GM18858 (cell line): ENCODE measurements around the gene MUC4.
"Not testable (repeated sequence)": the region's sequence is repeated elsewhere in the genome, so short reads cannot be mapped to it uniquely, and the experiment has no call there.

ENCODE experiments used
- ATAC-seq: cut with Tn5 transposase; IDR thresholded peaks from one replicate; pipeline ENCODE4 v1.9.1; 2021; ENCODE audit not compliant: unreplicated experiment

MUC4 gene

DNA sequence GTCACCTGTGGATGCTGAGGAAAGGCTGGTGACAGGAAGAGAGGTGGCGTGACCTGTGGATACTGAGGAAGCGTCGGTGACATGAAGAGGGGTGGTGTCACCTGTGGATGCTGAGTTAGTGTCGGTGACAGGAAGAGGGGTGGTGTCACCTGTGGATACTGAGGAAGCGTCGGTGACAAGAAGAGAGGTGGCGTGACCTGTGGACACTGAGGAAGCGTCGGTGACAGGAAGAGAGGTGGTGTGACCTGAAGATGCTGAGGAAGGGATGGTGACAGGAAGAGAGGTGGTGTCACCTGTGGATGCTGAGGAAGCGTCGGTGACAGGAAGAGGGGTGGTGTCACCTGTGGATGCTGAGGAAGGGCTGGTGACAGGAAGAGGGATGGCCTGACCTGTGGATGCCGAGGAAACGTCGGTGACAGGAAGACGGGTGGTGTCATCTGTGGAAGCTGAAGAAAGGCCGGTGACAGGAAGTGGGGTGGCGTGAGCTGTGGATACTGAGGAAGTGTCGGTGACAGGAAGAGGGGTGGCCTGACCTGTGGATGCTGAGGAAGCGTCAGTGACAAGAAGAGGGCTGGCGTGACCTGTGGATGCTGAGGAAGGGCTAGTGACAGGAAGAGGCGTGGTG is 25.8 kb downstream of the MUC4 start:
- not testable (repeated sequence) for ATAC-seq

DNA sequence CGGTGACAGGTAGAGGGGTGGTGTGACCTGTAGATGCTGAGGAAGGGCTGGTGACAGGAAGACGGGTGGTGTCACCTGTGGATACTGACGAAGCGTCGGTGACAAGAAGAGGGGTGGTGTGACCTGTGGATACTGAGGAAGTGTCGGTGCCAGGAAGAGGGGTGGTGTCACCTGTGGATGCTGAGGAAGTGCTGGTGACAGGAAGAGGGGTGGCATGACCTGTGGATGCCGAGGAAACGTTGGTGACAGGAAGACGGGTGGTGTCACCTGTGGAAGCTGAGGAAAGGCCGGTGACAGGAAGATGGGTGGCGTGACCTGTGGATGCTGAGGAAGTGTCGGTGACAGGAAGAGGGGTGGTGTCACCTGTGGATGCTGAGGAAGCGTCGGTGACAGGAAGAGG is 27.7 kb downstream of the MUC4 start:
- not testable (repeated sequence) for ATAC-seq

- ATAC-seq, result not testable (repeated sequence)
Observed at GRCh38 chr3:195781236-195781635, 30.5 kb downstream of the MUC4 start.

GRCh38 chr3:195777975-195778374 is 33.8 kb downstream of the MUC4 start:
- ATAC-seq, result no peak

DNA sequence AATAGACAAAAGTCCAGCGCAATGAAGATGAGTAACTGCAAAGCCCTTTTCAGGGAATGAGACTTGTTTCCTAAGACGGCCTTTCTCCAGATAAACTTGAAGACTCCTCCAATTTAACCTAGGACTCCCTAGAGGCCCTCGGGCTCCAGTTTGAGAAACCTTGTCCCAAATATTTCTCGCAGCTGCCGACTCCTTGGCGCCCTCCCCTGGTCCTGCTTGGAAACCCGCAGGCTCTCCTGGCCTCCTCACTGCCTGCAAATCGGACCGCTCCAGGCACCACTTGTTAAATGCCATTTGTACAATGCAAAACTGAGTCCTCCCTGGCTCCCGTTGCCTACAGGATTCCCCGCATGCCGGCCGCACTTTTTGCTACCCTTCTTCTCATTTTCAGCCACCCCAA is 36.8 kb downstream of the MUC4 start:
- no peak for ATAC-seq

GRCh38 chr3:195773956-195774537 is 37.7 kb downstream of the MUC4 start:
- ATAC-seq, result no peak

- no peak for ATAC-seq
Observed at GRCh38 chr3:195771646-195772300, 40.0 kb downstream of the MUC4 start.

- ATAC-seq, result not testable (repeated sequence)
Observed at GRCh38 chr3:195770841-195771645, 40.7 kb downstream of the MUC4 start.

GRCh38 chr3:195770081-195770840 is 41.5 kb downstream of the MUC4 start:
- ATAC-seq, result no peak

- ATAC-seq, result no peak
Observed at GRCh38 chr3:195769551-195769950, 42.2 kb downstream of the MUC4 start.

GRCh38 chr3:195768831-195769303 is 42.9 kb downstream of the MUC4 start:
- no peak for ATAC-seq

GRCh38 chr3:195768414-195768813 is 43.3 kb downstream of the MUC4 start:
- no peak for ATAC-seq

- ATAC-seq, result no peak
Observed at GRCh38 chr3:195767792-195768191, 43.9 kb downstream of the MUC4 start.

- no peak for ATAC-seq
Observed at GRCh38 chr3:195766671-195767070, 45.1 kb downstream of the MUC4 start.

DNA sequence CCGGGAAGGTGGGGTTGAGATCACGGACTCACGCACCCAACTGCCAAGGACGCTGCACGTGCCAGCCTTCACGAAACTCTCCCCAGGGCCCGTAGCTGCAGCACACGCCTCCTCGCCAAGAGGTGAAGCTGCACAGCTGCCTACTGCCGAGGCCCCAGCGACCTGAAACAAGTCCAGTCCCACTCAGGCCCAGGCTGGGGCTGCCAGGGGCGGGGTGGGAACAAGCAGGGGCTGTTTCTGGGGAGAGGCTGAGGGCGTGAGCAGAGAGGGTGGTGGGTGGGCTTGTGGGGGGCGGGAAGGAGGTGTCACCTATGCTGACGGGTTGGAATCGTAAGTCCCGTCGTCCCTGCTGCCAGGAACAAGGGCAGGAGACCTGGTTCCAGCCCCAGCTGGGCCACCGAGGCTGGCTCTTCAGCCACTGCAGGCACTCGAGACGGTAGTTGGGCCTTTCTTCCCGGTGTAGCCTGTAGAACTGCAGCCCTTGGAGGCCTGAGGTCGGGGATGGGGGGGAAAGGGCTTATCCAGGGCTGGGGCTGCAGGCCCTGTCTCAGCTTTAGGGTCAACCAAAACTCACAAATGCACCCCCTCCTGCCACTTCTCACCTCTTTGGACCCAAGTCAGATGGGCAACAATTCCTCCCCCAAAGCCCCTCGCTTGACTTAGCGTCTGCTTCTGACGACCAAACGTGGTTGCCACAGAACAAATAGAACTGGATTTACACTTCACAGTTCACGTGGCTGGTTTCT is 46.6 kb downstream of the MUC4 start:
- ATAC-seq, result no peak

DNA sequence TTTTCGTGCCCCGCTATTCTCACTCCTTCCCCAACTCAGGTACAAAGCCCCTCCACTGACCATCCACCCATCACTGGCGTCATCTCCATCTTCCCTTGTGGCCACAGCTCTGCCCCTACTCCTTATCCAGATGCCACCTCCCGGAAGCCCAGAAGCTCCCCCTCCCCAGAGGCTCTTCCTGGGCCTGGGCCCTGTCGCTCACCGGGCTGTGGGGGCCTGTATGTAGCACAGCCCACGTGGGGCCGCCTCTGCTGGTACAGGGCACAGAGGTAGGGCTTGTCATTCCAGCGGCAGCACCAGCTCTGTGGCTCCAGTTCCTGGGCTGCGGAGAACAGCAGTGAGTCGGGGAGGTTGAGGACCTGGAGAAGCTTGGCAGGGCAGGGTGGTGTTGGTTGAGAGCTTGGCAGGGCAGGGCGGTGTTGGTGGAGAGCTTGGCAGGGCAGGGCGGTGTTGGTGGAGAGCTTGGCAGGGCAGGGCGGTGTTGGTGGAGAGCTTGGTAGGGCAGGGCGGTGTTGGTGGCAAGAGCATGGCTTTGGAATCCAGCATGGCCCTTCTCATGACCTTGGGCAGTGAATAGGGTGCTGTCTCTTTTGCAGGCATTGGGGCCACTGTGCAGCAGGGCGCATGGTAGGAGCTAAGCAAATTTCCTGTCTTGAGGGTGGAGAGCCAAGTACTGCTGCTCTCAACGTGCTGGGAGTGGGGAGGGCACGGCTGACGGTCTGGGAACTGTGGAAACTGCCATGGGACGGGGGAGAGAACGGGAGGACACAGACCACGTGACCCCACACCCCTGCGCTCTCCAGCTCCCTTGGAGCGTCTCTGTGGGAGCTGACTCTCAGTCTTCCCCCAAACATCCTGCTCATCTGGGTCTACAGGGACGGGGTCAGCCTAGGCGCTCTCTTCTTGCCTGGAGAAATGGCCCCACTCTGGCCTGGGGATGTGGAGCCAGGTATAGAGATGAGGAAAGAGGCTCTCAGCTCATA is 47.6 kb downstream of the MUC4 start:
- ATAC-seq, result no peak

- ATAC-seq, result no peak
Observed at GRCh38 chr3:195763076-195763830, 48.5 kb downstream of the MUC4 start.

GRCh38 chr3:195762611-195763010 is 49.1 kb downstream of the MUC4 start:
- no peak for ATAC-seq
